ENCODE data around the gene BTBD16. TPM values are rescaled to one million over a fixed set of nuclear protein-coding genes. Genes with fewer than 3 reads are reported as not detected.

The BTBD16 gene
- total and polyA plus RNA-seq, 2 of the 13 experiments (the other 11 are each of a cell fraction or from before 2014, with no cell fraction given) = 5.0 to 11.9 TPM

DNA sequence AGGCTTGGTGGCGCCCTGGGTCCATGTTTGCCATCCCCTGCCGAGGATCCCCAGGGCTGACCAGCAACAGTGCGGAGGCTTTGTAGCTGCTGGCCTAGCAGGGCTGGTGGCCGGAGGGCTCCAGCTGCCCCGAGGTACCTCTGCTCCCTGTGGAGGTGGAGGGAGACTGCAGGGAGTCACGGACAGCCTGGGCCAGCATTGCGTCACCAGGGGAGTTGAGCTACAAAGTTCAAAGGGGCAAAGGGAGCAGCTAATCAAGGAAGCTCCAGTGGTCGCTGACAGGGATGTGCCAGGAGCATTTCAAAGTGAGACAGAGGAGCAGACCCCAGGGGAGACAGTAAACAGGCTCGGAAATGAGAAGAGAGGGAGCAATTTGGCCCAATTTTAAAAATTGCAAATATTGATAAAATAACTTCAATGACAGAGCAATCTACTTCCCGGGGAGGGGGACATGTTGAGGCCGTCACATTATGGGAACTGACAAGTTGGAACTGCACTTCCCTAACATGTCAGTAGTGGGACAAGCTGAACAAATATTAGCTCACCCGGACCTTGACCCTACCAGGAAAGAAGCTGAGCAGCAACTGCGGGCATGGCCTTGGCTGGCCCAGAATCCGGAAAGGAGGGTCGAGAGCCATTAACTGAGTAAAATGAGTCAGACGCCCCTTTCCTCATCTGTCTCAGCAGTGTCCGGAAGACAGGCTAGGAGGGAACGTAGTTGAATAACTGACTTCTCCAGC, 39.4 kb downstream of the BTBD16 start (continued):
- TF ChIP-seq POLR2G (IDR thresholded peaks at IDR 0.05; ENCODE audit: low read depth, low read length) = peak; percentile 87
- TF ChIP-seq, protein P1, sequence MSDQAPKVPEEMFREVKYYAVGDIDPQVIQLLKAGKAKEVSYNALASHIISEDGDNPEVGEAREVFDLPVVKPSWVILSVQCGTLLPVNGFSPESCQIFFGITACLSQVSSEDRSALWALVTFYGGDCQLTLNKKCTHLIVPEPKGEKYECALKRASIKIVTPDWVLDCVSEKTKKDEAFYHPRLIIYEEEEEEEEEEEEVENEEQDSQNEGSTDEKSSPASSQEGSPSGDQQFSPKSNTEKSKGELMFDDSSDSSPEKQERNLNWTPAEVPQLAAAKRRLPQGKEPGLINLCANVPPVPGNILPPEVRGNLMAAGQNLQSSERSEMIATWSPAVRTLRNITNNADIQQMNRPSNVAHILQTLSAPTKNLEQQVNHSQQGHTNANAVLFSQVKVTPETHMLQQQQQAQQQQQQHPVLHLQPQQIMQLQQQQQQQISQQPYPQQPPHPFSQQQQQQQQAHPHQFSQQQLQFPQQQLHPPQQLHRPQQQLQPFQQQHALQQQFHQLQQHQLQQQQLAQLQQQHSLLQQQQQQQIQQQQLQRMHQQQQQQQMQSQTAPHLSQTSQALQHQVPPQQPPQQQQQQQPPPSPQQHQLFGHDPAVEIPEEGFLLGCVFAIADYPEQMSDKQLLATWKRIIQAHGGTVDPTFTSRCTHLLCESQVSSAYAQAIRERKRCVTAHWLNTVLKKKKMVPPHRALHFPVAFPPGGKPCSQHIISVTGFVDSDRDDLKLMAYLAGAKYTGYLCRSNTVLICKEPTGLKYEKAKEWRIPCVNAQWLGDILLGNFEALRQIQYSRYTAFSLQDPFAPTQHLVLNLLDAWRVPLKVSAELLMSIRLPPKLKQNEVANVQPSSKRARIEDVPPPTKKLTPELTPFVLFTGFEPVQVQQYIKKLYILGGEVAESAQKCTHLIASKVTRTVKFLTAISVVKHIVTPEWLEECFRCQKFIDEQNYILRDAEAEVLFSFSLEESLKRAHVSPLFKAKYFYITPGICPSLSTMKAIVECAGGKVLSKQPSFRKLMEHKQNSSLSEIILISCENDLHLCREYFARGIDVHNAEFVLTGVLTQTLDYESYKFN (CRISPR knock-in tag; conservative IDR thresholded peaks at IDR 0.05) = peak; percentile 98
- TF ChIP-seq ZBED4 (CRISPR knock-in tag; IDR thresholded peaks at IDR 0.05; ENCODE audit: borderline replicate concordance) = peak; percentile 50; the same call in 1 of the 2 replicates
- TF ChIP-seq ZNF775 (CRISPR knock-in tag; IDR thresholded peaks at IDR 0.05; ENCODE audit: borderline replicate concordance) = no peak
- TF ChIP-seq HIVEP1 (CRISPR knock-in tag; IDR thresholded peaks at IDR 0.05) = peak; percentile 74; the same call in 1 of the 2 replicates
- 0 out of 2 replicates have a peak, but pooled peaks have one; percentile 17 for TF ChIP-seq SIX1 (CRISPR knock-in tag; IDR thresholded peaks at IDR 0.05; ENCODE audit: borderline replicate concordance)
- TF ChIP-seq ZXDC (CRISPR knock-in tag; IDR thresholded peaks at IDR 0.05) = peak; percentile 80; the same call in 1 of the 2 replicates
- TF ChIP-seq ZKSCAN5 (CRISPR knock-in tag; IDR thresholded peaks at IDR 0.05) = 0 out of 2 replicates have a peak, but pooled peaks have one; percentile 61

Data from HepG2 (cell line).